ENCODE data around the gene NR3C1. TPM values are rescaled to one million over a fixed set of nuclear protein-coding genes. Genes with fewer than 3 reads are reported as not detected.

The NR3C1 gene
- total and polyA plus RNA-seq, 8 donors: 59.2 to 98.0 (median 66.6) TPM

DNA sequence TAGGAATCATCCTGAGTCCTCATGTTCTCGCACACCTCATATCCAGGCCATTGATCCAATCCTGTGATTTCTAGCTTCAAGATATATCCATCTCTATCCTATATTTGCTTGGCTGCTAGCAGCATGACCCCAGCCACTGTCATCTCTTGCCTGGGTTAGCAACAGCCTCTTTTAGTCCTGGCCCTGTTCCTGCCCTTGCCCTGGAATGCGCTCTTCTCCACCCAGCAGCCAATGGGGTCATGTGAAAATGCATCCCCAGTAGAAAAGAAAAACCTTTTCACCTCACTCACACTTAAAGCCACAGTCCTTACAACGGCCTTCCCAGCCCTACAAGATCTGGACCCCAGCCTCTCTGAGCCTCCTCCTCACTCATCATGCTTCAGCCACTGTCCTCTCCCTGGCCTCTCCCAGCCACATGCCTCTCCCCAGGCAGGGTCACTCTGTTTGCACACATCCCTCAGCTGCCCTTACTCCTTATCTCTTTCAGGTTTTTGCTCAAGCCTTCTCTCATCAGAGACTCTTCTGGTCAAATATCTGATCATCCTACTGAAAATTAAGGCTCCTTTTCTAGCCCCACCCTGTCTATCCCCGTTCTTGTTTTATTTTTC lies 34.3 kb upstream of the NR3C1 start:
- intact Hi-C loops (cut with DNase I): no loop called here
- TF ChIP-seq, protein P1, sequence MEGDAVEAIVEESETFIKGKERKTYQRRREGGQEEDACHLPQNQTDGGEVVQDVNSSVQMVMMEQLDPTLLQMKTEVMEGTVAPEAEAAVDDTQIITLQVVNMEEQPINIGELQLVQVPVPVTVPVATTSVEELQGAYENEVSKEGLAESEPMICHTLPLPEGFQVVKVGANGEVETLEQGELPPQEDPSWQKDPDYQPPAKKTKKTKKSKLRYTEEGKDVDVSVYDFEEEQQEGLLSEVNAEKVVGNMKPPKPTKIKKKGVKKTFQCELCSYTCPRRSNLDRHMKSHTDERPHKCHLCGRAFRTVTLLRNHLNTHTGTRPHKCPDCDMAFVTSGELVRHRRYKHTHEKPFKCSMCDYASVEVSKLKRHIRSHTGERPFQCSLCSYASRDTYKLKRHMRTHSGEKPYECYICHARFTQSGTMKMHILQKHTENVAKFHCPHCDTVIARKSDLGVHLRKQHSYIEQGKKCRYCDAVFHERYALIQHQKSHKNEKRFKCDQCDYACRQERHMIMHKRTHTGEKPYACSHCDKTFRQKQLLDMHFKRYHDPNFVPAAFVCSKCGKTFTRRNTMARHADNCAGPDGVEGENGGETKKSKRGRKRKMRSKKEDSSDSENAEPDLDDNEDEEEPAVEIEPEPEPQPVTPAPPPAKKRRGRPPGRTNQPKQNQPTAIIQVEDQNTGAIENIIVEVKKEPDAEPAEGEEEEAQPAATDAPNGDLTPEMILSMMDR (IDR thresholded peaks at IDR 0.05): no peak

DNA sequence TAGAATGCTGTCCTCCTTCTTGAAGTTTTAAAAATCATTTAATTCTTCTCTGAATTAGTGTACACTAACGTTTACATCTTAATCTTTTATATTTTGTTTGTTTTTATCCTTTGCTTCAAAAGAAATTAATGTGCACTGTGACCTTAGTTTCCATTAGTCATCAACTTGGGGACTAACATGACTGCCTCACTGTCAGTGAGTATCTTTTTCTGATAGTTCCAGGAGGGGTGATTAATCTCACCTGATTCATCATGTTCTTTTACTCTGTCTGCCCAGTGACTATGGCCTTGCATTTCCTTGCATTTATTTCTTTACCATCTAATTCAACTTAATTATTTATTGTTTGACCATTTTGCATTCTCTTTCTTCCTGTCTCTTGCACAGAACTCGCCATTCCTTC lies 33.4 kb upstream of the NR3C1 start:
- DNase-seq (no peak), ATAC-seq (no peak)
- H3K9me3 ChIP-seq: no peaks in the 10 kb centered on the region
- no peaks in the 10 kb centered on the region for H3K36me3 ChIP-seq
- TF ChIP-seq, protein P1 (IDR thresholded peaks at IDR 0.05): no peak
- H3K27ac ChIP-seq: no peak overlapping the region
- H3K4me1 ChIP-seq: peaks cover 0 to 25% of the 10 kb centered on the region in 2 donors
- intact Hi-C loops (cut with DNase I): no loop called here
- no peaks in the 10 kb centered on the region for H3K27me3 ChIP-seq
- no peak overlapping the region for H3K4me3 ChIP-seq

More for the DNA sequence above, 34.3 kb upstream of the NR3C1 start:
- DNase-seq: no peak
- H3K27me3 ChIP-seq: no peaks in the 10 kb centered on the region
- no peak for ATAC-seq
- H3K4me3 ChIP-seq: no peak overlapping the region
- no peaks in the 10 kb centered on the region for H3K36me3 ChIP-seq
- peaks cover 0 to 25% of the 10 kb centered on the region in 2 donors for H3K4me1 ChIP-seq
- no peaks in the 10 kb centered on the region for H3K9me3 ChIP-seq
- no peak overlapping the region for H3K27ac ChIP-seq

DNA sequence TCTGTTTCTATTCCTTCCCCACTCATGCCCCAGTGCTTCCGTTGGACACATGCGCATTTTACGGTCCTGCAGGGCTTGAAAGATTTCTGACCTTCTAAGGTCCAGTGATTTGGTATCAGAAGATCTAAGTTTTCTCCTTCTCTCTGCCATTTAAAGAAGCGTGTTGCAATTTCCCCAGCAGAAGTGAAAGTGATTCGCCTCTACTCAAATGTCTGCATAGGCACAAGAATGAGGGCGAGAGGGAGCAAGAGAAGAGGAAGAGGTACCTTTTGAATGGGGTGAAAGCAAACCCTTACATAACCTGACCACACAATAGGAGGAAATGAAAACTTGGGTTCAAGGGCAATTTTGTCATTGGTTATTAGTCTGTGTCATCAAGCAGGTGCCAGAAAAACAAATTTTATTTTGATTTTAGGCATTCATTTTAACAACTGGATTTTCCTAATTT lies 31.7 kb upstream of the NR3C1 start:
- H3K4me3 ChIP-seq: peak overlapping the region in 1 of 2 donors; percentile 25
- peak; percentile 83 for ATAC-seq

DNA sequence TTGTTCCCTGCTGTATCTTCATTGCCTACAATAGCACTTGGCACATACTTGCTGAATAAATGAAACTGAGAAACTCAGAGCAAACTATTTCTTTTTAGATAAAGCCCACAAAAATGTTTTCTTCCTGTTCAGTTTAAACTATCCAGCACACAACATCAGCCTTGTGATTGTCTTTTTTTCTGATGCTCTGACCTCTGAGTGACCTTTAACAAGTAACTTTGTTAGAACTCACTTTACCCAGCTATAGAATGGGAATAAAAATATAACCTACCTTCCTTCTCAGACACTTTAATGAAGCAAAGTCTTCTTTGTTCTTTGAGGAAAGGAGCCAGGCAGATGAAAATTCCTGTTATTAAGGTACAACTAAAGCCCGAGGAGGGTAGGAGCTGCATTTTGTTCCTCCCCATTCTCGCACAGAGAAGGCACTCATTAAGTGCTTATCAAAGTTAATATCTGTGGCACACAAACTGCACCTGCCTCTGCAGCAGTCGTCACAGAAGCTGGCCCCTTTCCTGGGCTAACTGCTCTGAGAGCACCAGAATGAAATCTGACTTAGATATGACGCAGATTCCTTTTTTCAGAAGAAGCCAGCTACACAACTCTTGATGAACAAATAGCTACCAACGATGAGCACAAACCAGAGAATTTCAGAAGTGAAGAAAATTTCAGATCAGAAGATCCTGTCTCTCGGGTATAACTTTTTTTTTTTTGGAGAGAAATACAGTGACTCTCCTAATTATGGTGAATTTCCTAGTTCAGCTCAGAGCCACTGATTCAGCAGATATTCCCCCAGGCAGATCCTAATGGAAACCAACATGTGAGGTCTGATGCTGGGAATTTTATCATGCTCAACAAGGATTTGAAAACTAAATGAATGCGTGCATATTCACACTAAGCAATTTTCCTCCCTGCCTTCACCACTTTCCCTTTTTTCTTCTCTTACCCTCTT lies 31.0 kb upstream of the NR3C1 start:
- ATAC-seq (peak; percentile 57), DNase-seq (no peak)
- TF ChIP-seq, protein P1 (IDR thresholded peaks at IDR 0.05): no peak
- Histone ChIP-seq H3K4me1 (peaks cover 0 to 27% of the 10 kb centered on the region in 2 donors), H3K27ac (peak overlapping the region in 1 of 2 donors; percentile 73), H3K9me3 (no peaks in the 10 kb centered on the region), H3K36me3 (no peaks in the 10 kb centered on the region), H3K4me3 (peak overlapping the region in 1 of 2 donors; percentile 25), H3K27me3 (no peaks in the 10 kb centered on the region)
- intact Hi-C loops (cut with DNase I): no loop called here

More for the DNA sequence above, 31.7 kb upstream of the NR3C1 start:
- H3K36me3 ChIP-seq: no peaks in the 10 kb centered on the region
- no peaks in the 10 kb centered on the region for H3K9me3 ChIP-seq
- H3K4me1 ChIP-seq: peaks cover 0 to 25% of the 10 kb centered on the region in 2 donors
- intact Hi-C loops (cut with DNase I): no loop called here
- peak in 2 of 4 donors; percentile 15 to 45 for DNase-seq
- no peaks in the 10 kb centered on the region for H3K27me3 ChIP-seq
- TF ChIP-seq, protein P1 (IDR thresholded peaks at IDR 0.05): no peak
- peak overlapping the region in 1 of 2 donors; percentile 73 for H3K27ac ChIP-seq

DNA sequence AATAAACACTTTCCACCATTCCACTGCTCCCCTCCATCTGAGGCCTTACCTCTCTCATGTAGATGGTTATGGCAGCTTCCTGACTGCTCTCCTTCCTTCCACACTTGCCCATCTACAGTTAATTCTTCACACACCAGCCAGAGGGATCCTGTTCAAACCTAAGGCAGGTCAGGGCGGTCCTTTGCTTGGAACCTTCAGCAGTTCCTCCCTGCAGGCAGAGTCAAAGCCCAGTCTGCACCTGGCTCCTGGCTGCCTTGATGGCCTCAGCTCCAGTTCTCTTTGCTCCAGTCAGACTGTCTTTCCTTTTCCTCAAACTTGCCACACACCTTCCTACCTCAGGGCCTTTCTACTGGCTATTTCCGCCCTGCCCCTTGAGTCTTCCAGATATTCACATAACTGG lies 30.2 kb upstream of the NR3C1 start:
- no peak for ATAC-seq
- no peak for DNase-seq
- TF ChIP-seq, protein P1 (IDR thresholded peaks at IDR 0.05): no peak
- Histone ChIP-seq H3K9me3 (no peaks in the 10 kb centered on the region), H3K4me1 (peaks cover 0 to 36% of the 10 kb centered on the region in 2 donors), H3K27ac (no peak overlapping the region), H3K27me3 (no peaks in the 10 kb centered on the region), H3K4me3 (no peak overlapping the region), H3K36me3 (no peaks in the 10 kb centered on the region)
- intact Hi-C loops (cut with DNase I): no loop called here

All from left lung (tissue), 10 donors.